Upper lobe of left lung (tissue), 6 donors: ENCODE results near the gene SNAPC5. TPM values are rescaled to one million over a fixed set of nuclear protein-coding genes. Genes with fewer than 3 reads are reported as not detected.
A peak's percentile ranks its signal among the peaks of the same experiment; 100 is the strongest.

Experiments used
- ATAC-seq, 2 donors: fragments of 200-7000 bp; cut with Tn5 transposase; one replicate each; pipeline ENCODE4 v1.9.1; 2022; ENCODE audit warnings: mild to moderate bottlenecking in 2 of 2, moderate library complexity in 2 of 2; ENCODE audit not compliant: low FRiP score in 2 of 2
- DNase-seq, 2 donors: peaks; one replicate each; pipeline ENCODE4 v3.0.0-alpha.2; 2019 to 2020
- H3K27ac ChIP-seq, 4 donors: fragments of 200-600 bp; sonication (generic); one replicate each; pipeline ENCODE4 v1.5.1; 2016 to 2019
- H3K27me3 ChIP-seq, 4 donors: fragments of 200-600 bp; sonication (generic); one replicate each; pipeline ENCODE4 v1.5.1; 2017 to 2019
- H3K36me3 ChIP-seq, 4 donors: fragments of 200-600 bp; sonication (generic); one replicate each; pipeline ENCODE4 v1.5.1; 2016 to 2019
- H3K4me1 ChIP-seq, 4 donors: fragments of 200-600 bp; sonication (generic); one replicate each; pipeline ENCODE4 v1.5.1; 2018 to 2019
- H3K4me3 ChIP-seq, 4 donors: fragments of 200-600 bp; sonication (generic); one replicate each; pipeline ENCODE4 v1.5.1; 2017 to 2019; ENCODE audit warnings: mild to moderate bottlenecking in 2 of 4, moderate library complexity in 1 of 4
- H3K9me3 ChIP-seq, 4 donors: fragments of 200-600 bp; sonication (generic); one replicate each; pipeline ENCODE4 v1.5.1; 2018 to 2019
- EP300 ChIP-seq, 4 donors: sonication (generic); formaldehyde crosslinking; IDR thresholded peaks; one replicate each; pipeline ENCODE4 v1.5.1; 2017; ENCODE audit warnings: antibody characterized with exemption in 4 of 4, control low read depth in 2 of 4
- POLR2A ChIP-seq, 4 donors: fragments of 450-650 bp; IDR thresholded peaks; one replicate each; pipeline ENCODE4 v1.5.1; 2016 to 2017; ENCODE audit warnings: antibody characterized with exemption in 4 of 4, mild to moderate bottlenecking in 2 of 4
- POLR2AphosphoS5 ChIP-seq, 2 donors: sonication (generic); formaldehyde crosslinking; IDR thresholded peaks; one replicate each; pipeline ENCODE4 v1.5.1; 2017; ENCODE audit warnings: antibody characterized with exemption in 2 of 2
- WGBS, 2 donors: methylation state at CpG; one replicate each; pipeline ENCODE4 v1.1.5; 2017 to 2018; 5-methylcytosine and 5-hydroxymethylcytosine counted together
- total RNA-seq, 6 donors: library from RNA; depleted of rRNA in 4 of 6; stranded (reverse); fragments of >200 nt in 4 of 6; gene quantifications; one replicate each; pipeline versions ENCODE4 v1.1.0 to v1.2.1, GENCODE V29; 2016 to 2021
- TF ChIP-seq, protein P1 (sequence below), 6 experiments: fragments of 450-650 bp in 4 of 6; fragments of 200-600 bp in 2 of 6; sonication (generic) in 2 of 6; IDR thresholded peaks; one replicate each; pipeline ENCODE4 v1.5.1; 2016 to 2019; ENCODE audit warnings: antibody characterized with exemption in 6 of 6
- donor health status: DM: no; HTN: no; CAD: no; lungs with moderate emphysema.
- donor health status: DM: no; HTN: yes; CAD: no; lungs with severe emphysema.

The SNAPC5 gene
- total RNA-seq, 6 donors from 2014 or later, result 19.0 to 35.1 (median 25.5) TPM

DNA sequence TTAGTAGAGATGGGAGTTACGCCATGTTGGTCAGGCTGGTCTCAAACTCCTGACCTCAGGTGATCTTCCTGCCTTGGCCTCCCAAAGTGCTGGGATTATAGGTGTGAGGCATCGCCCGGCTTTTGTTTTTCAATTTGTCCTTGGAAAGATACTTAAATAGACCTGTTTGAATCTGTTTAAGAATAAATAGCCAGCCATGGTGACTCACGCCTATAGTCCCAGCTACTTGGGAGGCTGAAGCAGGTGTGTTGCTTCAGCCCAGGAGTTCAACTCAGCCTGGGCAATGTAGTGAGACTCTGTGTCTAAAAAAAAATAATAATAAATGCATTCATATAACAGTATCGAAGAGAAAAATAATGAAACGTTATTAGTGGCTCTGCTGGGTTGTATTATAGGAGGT lies 17.3 kb downstream of the SNAPC5 start:
- 98 to 99% methylated on average over 6 of the region's 6 CpGs for WGBS, 2 donors
- ATAC-seq (no peak), DNase-seq (no peak)
- no peaks in the 10 kb centered on the region for H3K27me3 ChIP-seq
- peaks cover 2 to 31% (median 11%) of the 10 kb centered on the region in 4 donors for H3K36me3 ChIP-seq
- H3K27ac ChIP-seq, result no peak overlapping the region
- H3K9me3 ChIP-seq, result no peaks in the 10 kb centered on the region
- TF ChIP-seq, protein P1, sequence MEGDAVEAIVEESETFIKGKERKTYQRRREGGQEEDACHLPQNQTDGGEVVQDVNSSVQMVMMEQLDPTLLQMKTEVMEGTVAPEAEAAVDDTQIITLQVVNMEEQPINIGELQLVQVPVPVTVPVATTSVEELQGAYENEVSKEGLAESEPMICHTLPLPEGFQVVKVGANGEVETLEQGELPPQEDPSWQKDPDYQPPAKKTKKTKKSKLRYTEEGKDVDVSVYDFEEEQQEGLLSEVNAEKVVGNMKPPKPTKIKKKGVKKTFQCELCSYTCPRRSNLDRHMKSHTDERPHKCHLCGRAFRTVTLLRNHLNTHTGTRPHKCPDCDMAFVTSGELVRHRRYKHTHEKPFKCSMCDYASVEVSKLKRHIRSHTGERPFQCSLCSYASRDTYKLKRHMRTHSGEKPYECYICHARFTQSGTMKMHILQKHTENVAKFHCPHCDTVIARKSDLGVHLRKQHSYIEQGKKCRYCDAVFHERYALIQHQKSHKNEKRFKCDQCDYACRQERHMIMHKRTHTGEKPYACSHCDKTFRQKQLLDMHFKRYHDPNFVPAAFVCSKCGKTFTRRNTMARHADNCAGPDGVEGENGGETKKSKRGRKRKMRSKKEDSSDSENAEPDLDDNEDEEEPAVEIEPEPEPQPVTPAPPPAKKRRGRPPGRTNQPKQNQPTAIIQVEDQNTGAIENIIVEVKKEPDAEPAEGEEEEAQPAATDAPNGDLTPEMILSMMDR (IDR thresholded peaks at IDR 0.05), result no peak
- no peak for TF ChIP-seq POLR2A (IDR thresholded peaks at IDR 0.05)
- TF ChIP-seq EP300 (IDR thresholded peaks at IDR 0.05), result no peak
- TF ChIP-seq POLR2AphosphoS5 (IDR thresholded peaks at IDR 0.05), result no peak
- peaks cover 0 to 10% (median 6%) of the 10 kb centered on the region in 4 donors for H3K4me1 ChIP-seq
- no peak overlapping the region for H3K4me3 ChIP-seq

- WGBS, 2 donors, result 92 to 100% methylated on average over 1 to 2 of the region's 2 CpGs
- Histone ChIP-seq H3K4me3 (no peak overlapping the region), H3K27me3 (no peaks in the 10 kb centered on the region), H3K4me1 (no peaks in the 10 kb centered on the region), H3K36me3 (peaks cover 0 to 11% (median 5%) of the 10 kb centered on the region in 4 donors), H3K9me3 (no peaks in the 10 kb centered on the region), H3K27ac (no peak overlapping the region)
- TF ChIP-seq EP300 (IDR thresholded peaks at IDR 0.05) (no peak), POLR2AphosphoS5 (IDR thresholded peaks at IDR 0.05) (no peak), POLR2A (IDR thresholded peaks at IDR 0.05) (no peak)
- TF ChIP-seq, protein P1 (IDR thresholded peaks at IDR 0.05), result no peak
- DNase-seq (no peak), ATAC-seq (peak in 1 of 2 donors; percentile 6)
Observed at GRCh38 chr15:66477011-66477410, 20.6 kb downstream of the SNAPC5 start.

GRCh38 chr15:66476535-66476934 lies 21.0 kb downstream of the SNAPC5 start:
- Histone ChIP-seq H3K4me1 (no peaks in the 10 kb centered on the region), H3K9me3 (no peaks in the 10 kb centered on the region), H3K27me3 (no peaks in the 10 kb centered on the region), H3K36me3 (peaks cover 0 to 7% (median 2%) of the 10 kb centered on the region in 4 donors), H3K4me3 (no peak overlapping the region), H3K27ac (no peak overlapping the region)
- 85 to 92% methylated on average over 4 of the region's 4 CpGs for WGBS, 2 donors
- ATAC-seq, result peak in 1 of 2 donors; percentile 18
- DNase-seq, result no peak
- no peak for TF ChIP-seq POLR2A (IDR thresholded peaks at IDR 0.05)
- no peak for TF ChIP-seq EP300 (IDR thresholded peaks at IDR 0.05)
- TF ChIP-seq, protein P1 (IDR thresholded peaks at IDR 0.05), result no peak
- no peak for TF ChIP-seq POLR2AphosphoS5 (IDR thresholded peaks at IDR 0.05)

DNA sequence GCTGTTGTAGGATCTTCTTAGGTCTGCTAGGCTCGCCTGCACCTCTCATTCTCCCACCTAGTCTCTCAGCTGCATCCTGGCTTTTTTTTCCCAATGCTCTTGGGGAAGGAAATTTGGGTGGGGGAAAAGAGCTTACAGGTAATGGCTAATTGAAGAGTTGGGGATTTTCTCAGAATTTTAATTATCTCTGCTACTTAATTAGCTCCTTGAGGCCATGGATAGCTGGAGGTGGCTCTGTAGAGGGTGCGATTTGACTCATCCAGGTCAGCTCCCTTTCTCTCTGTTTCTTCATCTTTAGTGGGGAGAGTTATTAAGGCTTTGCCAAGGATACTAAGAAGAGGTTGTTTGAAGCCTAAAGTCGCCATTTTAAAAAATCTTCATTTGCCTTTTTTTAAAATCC lies 22.6 kb downstream of the SNAPC5 start:
- H3K27ac ChIP-seq, result no peak overlapping the region
- no peaks in the 10 kb centered on the region for H3K36me3 ChIP-seq
- WGBS, 2 donors, result 91 to 93% methylated on average over 3 of the region's 3 CpGs
- no peaks in the 10 kb centered on the region for H3K27me3 ChIP-seq
- DNase-seq (no peak), ATAC-seq (no peak)
- TF ChIP-seq EP300 (IDR thresholded peaks at IDR 0.05), result no peak
- TF ChIP-seq, protein P1 (IDR thresholded peaks at IDR 0.05), result no peak
- TF ChIP-seq POLR2AphosphoS5 (IDR thresholded peaks at IDR 0.05), result no peak
- TF ChIP-seq POLR2A (IDR thresholded peaks at IDR 0.05), result no peak
- H3K9me3 ChIP-seq, result no peaks in the 10 kb centered on the region
- H3K4me3 ChIP-seq, result no peak overlapping the region
- no peaks in the 10 kb centered on the region for H3K4me1 ChIP-seq

- DNase-seq (no peak), ATAC-seq (no peak)
- Histone ChIP-seq H3K36me3 (no peaks in the 10 kb centered on the region), H3K27me3 (no peaks in the 10 kb centered on the region), H3K9me3 (no peaks in the 10 kb centered on the region), H3K4me3 (no peak overlapping the region), H3K4me1 (no peaks in the 10 kb centered on the region), H3K27ac (no peak overlapping the region)
- TF ChIP-seq EP300 (IDR thresholded peaks at IDR 0.05) (no peak), POLR2AphosphoS5 (IDR thresholded peaks at IDR 0.05) (no peak), POLR2A (IDR thresholded peaks at IDR 0.05) (no peak)
- TF ChIP-seq, protein P1 (IDR thresholded peaks at IDR 0.05), result no peak
- 77 to 81% methylated on average over 2 of the region's 2 CpGs for WGBS, 2 donors
Observed at GRCh38 chr15:66474135-66474534, 23.4 kb downstream of the SNAPC5 start.
